Ishikawa (cell line): ENCODE data around the gene CHMP1A.

ENCODE experiments used
- CEBPB ChIP-seq: IDR thresholded peaks from 2 replicates; pipeline ENCODE4 v1.6.1; 2012
- CREB1 ChIP-seq: IDR thresholded peaks from 2 replicates; pipeline ENCODE4 v1.6.1; 2012; ENCODE audit warnings: low read depth
- EGR1 ChIP-seq: IDR thresholded peaks from 2 replicates; pipeline ENCODE4 v1.6.1; 2012
- EP300 ChIP-seq: IDR thresholded peaks from 2 replicates; pipeline ENCODE4 v1.6.1; 2012; ENCODE audit warnings: borderline replicate concordance
- FOXM1 ChIP-seq: IDR thresholded peaks from 2 replicates; pipeline ENCODE4 v1.6.1; 2012; ENCODE audit warnings: low read depth, borderline replicate concordance
- RAD21 ChIP-seq: IDR thresholded peaks from 2 replicates; pipeline ENCODE4 v1.6.1; 2012; ENCODE audit warnings: low read depth
- REST ChIP-seq: IDR thresholded peaks from 2 replicates; pipeline ENCODE4 v1.6.1; 2012; ENCODE audit warnings: low read depth, mild to moderate bottlenecking
- TAF1 ChIP-seq: IDR thresholded peaks from 2 replicates; pipeline ENCODE4 v1.6.1; 2012; ENCODE audit warnings: low read depth, mild to moderate bottlenecking
- TCF12 ChIP-seq: IDR thresholded peaks from 2 replicates; pipeline ENCODE4 v1.6.1; 2012; ENCODE audit warnings: low read depth
- TEAD4 ChIP-seq: IDR thresholded peaks from 2 replicates; pipeline ENCODE4 v1.6.1; 2012
- USF1 ChIP-seq: IDR thresholded peaks from 2 replicates; pipeline ENCODE4 v1.6.1; 2012
- YY1 ChIP-seq: IDR thresholded peaks from 2 replicates; pipeline ENCODE4 v1.6.1; 2012; ENCODE audit warnings: low read depth
- TF ChIP-seq, protein P1 (sequence below): IDR thresholded peaks from 2 replicates; pipeline ENCODE4 v1.6.1; 2012

DNA sequence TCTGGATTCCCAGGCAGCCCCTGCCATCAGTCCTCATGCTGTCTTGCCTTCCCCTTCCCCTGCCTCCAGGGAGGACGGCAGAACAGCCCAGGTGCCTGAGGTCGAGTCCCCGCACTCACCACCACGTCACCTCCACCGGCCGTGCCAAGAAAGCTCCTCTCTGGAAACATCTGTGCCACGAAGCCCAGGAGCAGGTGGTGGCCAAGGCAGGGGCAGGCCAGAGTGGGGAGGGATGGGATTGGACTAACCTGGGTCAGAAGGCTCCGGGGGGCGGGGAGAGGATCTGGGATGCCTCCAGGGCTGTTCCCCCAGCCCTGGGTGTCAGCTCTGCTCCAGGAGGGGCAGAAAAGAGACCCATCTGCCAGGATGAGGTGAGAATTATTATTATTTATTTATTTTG, 51.5 kb downstream of the CHMP1A start:
- TF ChIP-seq TAF1, result no peak
- TF ChIP-seq, protein P1, sequence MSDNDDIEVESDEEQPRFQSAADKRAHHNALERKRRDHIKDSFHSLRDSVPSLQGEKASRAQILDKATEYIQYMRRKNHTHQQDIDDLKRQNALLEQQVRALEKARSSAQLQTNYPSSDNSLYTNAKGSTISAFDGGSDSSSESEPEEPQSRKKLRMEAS, result no peak
- no peak for TF ChIP-seq EP300
- no peak for TF ChIP-seq CREB1
- TF ChIP-seq RAD21, result no peak
- no peak for TF ChIP-seq REST
- TF ChIP-seq TEAD4, result no peak
- no peak for TF ChIP-seq TCF12
- no peak for TF ChIP-seq USF1
- no peak for TF ChIP-seq EGR1
- no peak for TF ChIP-seq CEBPB
- TF ChIP-seq YY1, result no peak
- TF ChIP-seq FOXM1, result no peak
